HG03196 (cell line): Measurements from ENCODE around the gene SLC17A8.
"Not testable (repeated sequence)": the region's sequence is repeated elsewhere in the genome, so short reads cannot be mapped to it uniquely, and the experiment has no call there.

Source experiments
- ATAC-seq: cut with Tn5 transposase; IDR thresholded peaks from one replicate; pipeline ENCODE4 v1.9.1; 2021; ENCODE audit not compliant: unreplicated experiment

Gene SLC17A8

GRCh38 chr12:100422646-100423045 is 65.8 kb downstream of the SLC17A8 start:
- no peak for ATAC-seq

GRCh38 chr12:100426145-100426544 is 69.3 kb downstream of the SLC17A8 start:
- ATAC-seq, result no peak

GRCh38 chr12:100427078-100427477 is 70.2 kb downstream of the SLC17A8 start:
- ATAC-seq, result no peak

- ATAC-seq, result not testable (repeated sequence)
Observed at GRCh38 chr12:100430251-100430650, 73.4 kb downstream of the SLC17A8 start.

GRCh38 chr12:100433701-100434100 is 76.8 kb downstream of the SLC17A8 start:
- no peak for ATAC-seq

GRCh38 chr12:100434177-100434576 is 77.3 kb downstream of the SLC17A8 start:
- ATAC-seq, result no peak

- no peak for ATAC-seq
Observed at GRCh38 chr12:100435957-100436356, 79.1 kb downstream of the SLC17A8 start.

GRCh38 chr12:100437038-100437841 is 80.4 kb downstream of the SLC17A8 start:
- no peak for ATAC-seq

- ATAC-seq, result no peak
Observed at GRCh38 chr12:100439797-100440196, 82.9 kb downstream of the SLC17A8 start.

- ATAC-seq, result no peak
Observed at GRCh38 chr12:100442403-100442802, 85.5 kb downstream of the SLC17A8 start.

- no peak for ATAC-seq
Observed at GRCh38 chr12:100443434-100443833, 86.6 kb downstream of the SLC17A8 start.

GRCh38 chr12:100445081-100445481 is 88.2 kb downstream of the SLC17A8 start:
- no peak for ATAC-seq

- no peak for ATAC-seq
Observed at GRCh38 chr12:100447381-100447780, 90.5 kb downstream of the SLC17A8 start.

GRCh38 chr12:100448656-100449055 is 91.8 kb downstream of the SLC17A8 start:
- ATAC-seq, result no peak

- no peak for ATAC-seq
Observed at GRCh38 chr12:100450735-100451134, 93.9 kb downstream of the SLC17A8 start.

GRCh38 chr12:100453951-100454350 is 97.1 kb downstream of the SLC17A8 start:
- ATAC-seq, result no peak

- no peak for ATAC-seq
Observed at GRCh38 chr12:100455896-100456295, 99.0 kb downstream of the SLC17A8 start.

GRCh38 chr12:100458191-100458590 is 101.3 kb downstream of the SLC17A8 start:
- ATAC-seq, result no peak

- no peak for ATAC-seq
Observed at GRCh38 chr12:100460702-100461101, 103.8 kb downstream of the SLC17A8 start.

GRCh38 chr12:100461330-100461973 is 104.6 kb downstream of the SLC17A8 start:
- no peak for ATAC-seq

- no peak for ATAC-seq
Observed at GRCh38 chr12:100463661-100464060, 106.8 kb downstream of the SLC17A8 start.

GRCh38 chr12:100464529-100464928 is 107.7 kb downstream of the SLC17A8 start:
- no peak for ATAC-seq
